Activated CD4-positive, alpha-beta T cell treated with anti-CD3 and anti-CD28 coated beads, Interleukin-2, amount 50 U/mL, for 48 hours (primary cell): ENCODE results near the gene MDK.
"Not testable (repeated sequence)": the region's sequence is repeated elsewhere in the genome, so short reads cannot be mapped to it uniquely, and the experiment has no call there.

Experiments
- DNase-seq, 2 experiments: peaks; one replicate each; pipeline ENCODE4 v3.0.0-alpha.2; 2020

The MDK gene

DNA sequence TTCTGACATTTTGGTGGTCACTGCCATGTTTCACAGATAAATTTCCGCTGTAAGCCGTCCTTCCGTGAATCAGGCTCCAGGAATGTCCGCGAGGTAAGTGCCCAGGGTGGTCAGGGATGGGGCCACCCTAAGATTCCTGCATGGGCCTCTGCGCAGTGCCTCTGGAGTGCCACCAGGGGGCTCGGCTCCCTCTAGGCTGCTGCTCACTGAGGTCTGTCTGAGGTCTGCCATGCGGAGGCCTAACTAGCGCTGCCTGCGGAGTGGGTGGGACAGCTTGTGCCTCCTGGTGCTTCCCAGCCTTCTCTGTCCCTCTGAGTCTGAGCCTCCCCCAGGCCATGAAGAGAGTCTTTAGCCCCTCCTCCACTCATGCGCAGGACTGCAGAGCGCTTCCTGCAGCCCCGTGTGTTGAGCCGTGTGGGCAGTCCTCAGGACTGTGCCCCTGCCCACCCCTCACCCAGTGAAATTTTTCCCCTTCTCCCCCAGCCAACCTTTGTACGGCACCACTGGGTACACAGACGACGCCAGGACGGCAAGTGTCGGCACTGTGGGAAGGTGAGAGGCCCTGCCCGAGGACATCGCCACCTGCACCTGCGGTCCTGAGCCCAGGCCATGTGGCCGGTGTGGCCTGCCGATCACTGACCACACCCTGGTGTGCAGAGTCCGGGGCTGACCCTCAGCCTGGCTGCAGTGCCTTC is 11.9 kb upstream of the MDK start:
- peak; percentile 61 to 71 for DNase-seq

DNA sequence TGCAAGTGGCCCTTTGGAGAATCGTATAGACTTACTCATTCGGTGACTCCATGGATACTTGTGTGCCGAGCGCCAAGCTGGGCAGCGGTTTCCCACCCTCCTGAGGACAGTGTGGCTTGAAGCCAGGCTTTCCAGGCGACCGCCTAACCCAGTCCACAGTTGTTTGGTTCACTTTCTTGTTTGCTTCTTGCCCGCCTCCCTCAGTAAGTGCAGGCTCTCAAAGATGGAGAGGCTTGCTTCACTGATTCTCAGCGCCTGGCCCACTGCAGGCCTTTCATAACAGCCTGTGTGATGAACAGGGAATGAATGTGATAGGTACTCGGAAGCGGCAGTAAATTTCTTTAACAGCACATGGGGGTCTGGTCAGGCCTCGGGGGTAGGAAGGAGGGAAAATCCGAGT is 11.2 kb upstream of the MDK start:
- DNase-seq, result no peak

DNA sequence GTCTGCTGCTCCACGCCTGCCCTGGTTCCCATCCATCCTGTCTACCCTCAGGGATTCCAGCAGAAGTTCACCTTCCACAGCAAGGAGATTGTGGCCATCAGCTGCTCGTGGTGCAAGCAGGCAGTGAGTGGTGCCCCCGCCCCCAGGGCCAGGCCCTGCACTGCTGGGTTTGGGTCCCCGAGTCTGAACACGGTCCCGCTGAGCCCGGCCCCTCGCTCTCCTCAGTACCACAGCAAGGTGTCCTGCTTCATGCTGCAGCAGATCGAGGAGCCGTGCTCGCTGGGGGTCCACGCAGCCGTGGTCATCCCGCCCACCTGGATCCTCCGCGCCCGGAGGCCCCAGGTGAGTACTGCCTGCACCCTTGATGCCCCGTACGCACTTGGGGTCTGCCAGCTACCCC is 10.2 kb upstream of the MDK start:
- DNase-seq, result not testable (repeated sequence)

DNA sequence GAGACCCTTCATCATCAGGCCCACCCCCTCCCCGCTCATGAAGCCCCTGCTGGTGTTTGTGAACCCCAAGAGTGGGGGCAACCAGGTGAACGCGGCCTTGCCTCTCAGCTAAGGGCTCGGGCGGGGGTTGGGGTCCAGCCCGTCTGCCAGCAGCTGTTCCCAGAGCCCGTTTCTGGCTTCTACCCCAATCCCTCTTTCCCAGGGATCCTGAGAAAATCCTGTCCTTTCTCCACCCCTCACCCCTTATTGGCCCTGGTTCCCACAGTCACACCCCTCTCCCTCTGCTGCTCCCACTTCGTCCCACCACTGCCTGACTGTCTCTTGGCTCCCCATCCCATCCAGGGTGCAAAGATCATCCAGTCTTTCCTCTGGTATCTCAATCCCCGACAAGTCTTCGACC is 9.4 kb upstream of the MDK start:
- no peak for DNase-seq

DNA sequence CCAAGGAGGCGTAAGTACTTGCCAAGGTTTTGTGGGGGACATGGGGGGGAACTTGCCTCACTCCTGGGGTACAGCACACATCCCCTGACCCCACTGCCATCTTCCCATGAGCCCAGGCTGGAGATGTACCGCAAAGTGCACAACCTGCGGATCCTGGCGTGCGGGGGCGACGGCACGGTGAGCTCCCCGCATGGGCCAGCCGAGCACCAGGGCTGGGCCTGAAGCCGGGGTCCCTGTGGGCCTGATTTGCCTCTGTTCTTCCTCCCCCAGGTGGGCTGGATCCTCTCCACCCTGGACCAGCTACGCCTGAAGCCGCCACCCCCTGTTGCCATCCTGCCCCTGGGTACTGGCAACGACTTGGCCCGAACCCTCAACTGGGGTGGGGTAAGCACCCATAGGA is 9.0 kb upstream of the MDK start:
- DNase-seq, result not testable (repeated sequence)

DNA sequence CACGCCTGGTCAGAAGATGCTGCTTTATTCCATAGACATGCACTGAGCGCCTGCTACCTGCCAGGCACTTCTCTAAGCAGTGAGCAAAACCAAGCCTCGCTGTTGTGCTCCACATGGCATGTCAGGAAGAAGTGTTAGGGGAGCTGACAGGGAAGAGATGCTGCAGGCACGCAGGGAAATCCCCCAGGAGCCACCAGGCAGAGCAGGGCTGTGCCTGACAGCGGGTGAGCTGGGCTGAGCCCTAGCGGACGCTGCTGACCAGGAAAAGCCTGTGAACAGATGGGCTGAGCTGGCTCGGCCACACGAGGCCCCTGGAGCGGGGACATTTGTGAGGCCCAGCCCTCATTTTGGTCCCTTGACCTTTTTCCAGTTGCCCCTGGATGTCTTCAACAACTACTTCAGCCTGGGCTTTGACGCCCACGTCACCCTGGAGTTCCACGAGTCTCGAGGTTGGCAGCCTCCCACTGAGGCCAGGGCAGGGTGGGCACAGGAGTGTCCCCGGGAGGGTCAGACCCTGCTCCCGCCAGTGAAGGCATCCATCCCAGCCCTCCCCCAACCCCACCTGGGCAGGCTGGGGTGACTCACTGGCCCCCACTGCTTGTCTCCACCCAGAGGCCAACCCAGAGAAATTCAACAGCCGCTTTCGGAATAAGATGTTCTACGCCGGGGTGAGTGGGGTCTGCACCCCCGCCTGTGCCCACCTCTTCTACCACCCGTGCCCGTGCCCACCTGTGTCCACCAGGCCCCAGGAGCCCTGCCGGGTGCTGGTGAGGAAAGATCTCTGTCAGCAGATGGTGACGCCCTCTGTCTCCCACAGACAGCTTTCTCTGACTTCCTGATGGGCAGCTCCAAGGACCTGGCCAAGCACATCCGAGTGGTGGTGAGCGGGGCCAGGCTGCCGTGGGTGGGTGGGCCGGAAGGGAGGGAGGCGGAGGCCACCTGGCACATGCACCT is 7.4 kb upstream of the MDK start:
- no peak for DNase-seq

DNA sequence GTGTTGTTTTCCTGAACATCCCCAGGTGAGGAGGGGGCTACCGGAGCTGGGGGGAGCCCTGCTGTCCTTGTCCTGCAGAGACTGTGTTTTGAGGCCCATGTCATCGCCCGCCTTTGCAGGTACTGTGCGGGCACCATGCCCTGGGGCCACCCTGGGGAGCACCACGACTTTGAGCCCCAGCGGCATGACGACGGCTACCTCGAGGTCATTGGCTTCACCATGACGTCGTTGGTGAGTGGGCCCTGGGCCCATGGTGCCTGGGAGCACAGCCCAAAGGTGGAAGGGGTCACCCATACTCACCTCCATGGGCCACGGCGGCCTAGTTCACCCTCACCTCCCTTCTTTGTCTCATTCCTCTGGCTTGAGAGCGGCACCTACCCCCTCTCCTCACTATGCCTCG is 6.7 kb upstream of the MDK start:
- DNase-seq, result no peak

DNA sequence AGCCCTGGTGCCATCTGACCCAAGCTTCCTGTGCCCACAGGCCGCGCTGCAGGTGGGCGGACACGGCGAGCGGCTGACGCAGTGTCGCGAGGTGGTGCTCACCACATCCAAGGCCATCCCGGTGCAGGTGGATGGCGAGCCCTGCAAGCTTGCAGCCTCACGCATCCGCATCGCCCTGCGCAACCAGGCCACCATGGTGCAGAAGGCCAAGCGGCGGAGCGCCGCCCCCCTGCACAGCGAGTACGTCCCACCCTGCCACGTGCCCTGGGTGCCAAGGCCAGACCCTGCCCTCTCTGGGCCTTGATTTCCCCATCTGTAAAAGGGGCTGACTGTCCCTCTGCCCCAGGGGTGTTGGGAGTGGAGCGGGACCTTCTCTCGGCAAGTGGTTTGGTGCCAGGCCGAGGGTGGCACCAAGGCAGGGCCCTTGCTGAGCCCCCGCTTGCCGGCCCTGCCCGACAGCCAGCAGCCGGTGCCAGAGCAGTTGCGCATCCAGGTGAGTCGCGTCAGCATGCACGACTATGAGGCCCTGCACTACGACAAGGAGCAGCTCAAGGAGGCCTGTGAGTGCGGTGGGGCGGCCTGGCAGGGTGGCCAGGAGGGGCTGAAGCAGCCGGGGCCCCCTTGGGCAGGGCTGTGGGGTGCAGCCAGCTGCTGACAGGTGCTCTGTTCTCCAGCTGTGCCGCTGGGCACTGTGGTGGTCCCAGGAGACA is 5.9 kb upstream of the MDK start:
- no peak for DNase-seq

DNA sequence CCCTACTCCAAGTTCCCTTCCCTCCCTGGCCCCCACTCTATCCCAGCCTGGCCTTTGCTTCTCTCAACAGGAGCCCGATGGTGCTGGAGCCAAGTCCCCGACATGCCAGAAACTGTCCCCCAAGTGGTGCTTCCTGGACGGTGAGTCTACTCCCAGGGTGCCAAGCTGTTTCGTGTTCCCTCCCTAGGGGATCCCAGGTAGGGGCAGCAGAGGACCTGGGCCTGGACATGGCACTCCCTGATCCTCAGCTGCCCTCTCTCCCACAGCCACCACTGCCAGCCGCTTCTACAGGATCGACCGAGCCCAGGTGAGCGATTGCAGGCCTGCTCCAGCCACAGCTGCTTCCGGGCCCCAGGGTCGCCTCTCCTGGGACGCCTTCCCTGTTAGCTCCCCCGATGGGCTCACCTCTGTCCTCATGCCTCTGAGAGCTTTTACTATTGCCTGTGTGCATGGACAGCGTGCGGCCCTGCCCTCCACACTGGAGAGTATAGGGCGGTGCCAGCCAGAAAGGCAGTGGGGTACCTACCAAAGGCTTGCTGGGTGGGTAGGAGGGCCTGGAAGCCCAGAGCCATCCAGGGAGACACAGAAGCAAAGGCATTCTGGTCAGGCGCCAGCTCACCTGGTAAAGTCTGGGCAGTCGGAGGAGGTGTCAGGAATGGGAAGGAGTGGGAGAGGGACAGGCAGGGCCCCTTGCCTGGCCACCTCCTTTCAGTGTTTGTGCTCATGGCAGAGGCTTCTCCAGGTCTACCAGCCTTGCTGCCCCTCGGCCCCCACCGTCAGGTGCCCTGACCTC is 5.0 kb upstream of the MDK start:
- DNase-seq, result no peak

DNA sequence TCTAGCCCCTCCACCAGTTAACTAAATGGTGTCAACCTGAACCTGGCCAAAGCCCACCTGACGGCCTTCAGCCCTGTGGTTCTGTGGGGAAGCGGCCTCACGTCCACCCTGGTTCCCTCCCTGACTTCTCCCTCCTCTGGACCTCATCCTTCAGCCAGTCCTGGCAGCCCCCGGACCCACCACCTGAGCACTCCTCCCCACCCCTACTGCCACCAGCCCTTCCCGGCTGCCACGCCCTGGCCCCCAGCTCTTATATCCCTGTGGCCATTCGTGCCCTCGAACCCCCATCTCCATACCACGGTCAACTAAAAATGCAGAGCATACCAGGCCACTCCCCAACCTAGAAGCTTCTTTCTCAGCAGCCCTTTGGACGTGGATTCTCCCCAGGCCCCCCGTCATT is 4.2 kb upstream of the MDK start:
- no peak for DNase-seq

DNA sequence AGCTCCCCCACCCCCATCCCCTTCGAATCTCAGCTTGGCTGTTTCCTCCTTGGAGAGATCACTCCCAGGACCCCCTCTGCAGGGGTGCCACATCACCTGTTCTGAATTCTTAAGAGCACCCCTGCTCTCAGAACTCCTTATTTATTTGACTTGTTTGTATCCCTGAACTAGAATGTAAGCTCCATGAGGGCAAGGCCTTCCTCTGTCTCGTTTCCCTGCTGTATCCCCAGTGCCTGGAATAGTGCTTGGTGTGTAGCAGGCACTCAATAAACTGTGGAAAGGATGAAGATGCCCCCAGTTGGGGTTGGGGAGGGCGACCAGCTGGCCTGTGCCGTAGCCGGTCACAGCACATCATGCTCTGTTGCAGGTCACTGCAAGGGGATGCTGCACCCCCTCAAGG is 3.6 kb upstream of the MDK start:
- DNase-seq, result no peak

DNA sequence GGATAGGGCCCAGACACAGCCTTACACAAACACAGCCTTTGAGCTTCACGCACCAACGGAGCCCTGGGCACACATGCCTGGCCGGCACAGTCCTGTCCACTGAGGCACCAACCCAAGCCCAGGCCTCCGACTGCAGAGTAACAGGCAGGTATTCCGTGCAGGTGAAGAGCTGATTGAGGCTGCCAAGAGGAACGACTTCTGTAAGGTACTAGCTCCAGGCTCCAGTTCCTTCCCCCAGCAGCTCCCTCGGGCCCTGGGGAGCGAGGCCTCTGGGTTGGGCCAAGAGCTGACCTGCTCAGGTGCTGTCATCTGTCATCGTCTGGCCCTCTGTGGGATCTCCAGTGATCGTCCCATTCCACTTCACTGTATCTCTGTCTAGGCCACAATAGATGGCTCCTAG is 3.2 kb upstream of the MDK start:
- no peak for DNase-seq

DNA sequence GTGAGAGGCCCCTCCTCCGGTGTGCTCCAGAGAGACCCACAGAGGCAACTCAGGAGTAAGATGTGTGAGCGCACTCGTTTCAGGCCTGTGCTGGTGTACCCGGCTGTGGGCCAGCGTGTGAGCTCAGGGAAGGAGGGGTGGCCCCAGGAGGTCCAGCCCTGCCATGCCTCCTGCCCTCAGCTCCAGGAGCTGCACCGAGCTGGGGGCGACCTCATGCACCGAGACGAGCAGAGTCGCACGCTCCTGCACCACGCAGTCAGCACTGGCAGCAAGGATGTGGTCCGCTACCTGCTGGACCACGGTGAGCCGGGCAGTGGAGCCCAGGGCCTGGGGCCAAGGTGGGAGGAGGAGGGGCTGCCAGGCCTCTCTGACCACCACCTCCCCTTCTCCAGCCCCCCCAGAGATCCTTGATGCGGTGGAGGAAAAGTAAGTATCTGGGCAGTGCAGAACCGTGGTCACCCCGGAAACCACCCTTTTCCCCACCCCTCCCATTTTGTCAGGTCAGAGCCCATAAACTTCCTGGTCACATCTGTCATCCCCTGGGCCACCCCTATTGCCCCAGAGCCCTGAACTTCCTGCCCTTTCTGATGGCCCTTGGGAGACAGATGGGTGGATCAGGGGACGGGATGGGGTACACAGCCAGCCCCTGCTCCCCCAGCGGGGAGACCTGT is 2.5 kb upstream of the MDK start:
- DNase-seq, result no peak

DNA sequence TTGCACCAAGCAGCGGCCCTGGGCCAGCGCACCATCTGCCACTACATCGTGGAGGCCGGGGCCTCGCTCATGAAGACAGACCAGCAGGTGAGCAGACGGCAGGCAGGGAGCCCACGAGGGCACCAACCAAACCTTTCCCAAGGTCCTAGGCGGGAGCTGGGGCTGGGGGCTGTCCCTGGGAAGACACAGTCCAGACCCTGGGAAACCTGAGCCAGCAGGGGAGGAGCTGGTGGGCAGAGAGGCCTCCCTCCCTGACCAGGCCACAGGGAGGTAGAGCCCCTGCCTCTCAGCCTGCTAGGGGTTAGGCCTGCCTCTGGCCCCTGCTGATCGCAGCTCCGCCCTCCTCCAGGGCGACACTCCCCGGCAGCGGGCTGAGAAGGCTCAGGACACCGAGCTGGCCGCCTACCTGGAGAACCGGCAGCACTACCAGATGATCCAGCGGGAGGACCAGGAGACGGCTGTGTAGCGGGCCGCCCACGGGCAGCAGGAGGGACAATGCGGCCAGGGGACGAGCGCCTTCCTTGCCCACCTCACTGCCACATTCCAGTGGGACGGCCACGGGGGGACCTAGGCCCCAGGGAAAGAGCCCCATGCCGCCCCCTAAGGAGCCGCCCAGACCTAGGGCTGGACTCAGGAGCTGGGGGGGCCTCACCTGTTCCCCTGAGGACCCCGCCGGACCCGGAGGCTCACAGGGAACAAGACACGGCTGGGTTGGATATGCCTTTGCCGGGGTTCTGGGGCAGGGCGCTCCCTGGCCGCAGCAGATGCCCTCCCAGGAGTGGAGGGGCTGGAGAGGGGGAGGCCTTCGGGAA is 1.8 kb upstream of the MDK start:
- not testable (repeated sequence) for DNase-seq

DNA sequence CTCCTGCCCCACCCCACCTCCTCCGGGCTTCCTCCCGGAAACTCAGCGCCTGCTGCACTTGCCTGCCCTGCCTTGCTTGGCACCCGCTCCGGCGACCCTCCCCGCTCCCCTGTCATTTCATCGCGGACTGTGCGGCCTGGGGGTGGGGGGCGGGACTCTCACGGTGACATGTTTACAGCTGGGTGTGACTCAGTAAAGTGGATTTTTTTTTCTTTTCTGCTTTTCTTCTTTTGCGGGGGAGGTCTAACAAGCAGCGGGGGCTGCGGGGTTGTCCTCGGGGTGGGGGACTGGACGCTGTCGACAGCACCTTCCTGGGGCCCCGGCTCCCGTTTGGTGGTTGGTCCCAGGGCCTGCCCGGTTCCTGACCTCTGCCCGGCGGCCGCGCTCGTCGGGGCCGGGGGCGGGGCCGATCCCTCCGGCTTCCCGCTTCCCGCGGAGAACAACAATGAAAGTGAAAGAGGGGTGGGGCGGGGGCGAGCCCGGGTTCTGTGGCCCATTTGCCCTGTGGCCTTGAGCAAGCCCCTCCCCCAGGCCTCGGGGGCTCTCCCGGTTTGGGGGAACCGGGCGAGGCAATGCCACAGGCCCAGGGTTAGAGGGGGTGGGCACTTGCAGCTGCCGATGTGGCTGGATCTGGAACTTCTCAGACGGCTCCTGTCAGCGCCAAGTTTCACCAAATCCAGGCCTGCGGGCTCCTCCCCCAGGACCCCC is 975 bp upstream of the MDK start:
- peak; percentile 78 to 85 for DNase-seq

DNA sequence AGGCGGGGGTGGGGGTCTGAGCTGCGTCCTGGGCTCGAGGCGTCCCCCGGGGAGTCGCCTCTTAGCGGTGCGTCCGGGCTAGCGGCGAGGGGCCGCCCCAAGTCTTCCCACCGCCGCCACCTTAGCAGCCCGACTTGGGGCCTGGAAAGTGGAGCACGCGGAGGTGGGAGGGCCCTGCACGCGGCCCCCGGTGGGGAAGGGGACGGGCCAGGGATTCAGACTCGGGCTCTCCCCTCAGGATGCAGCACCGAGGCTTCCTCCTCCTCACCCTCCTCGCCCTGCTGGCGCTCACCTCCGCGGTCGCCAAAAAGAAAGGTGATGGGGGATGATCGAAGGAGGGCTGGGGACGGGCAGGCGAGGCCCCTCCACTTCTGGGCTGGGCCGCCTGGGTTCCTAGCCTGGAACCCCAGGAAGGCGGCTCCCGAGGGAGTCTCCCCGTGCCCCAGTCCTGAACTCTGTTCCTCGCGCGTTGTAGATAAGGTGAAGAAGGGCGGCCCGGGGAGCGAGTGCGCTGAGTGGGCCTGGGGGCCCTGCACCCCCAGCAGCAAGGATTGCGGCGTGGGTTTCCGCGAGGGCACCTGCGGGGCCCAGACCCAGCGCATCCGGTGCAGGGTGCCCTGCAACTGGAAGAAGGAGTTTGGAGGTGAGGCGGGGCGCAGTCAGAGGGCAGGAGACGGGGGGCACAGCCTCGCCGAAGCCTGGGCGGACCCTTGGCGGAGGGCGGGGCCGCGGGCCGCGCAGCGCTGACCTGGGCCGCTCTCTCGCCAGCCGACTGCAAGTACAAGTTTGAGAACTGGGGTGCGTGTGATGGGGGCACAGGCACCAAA is 563 bp downstream of the MDK start:
- DNase-seq, result peak in 1 of 2 experiments; percentile 36

DNA sequence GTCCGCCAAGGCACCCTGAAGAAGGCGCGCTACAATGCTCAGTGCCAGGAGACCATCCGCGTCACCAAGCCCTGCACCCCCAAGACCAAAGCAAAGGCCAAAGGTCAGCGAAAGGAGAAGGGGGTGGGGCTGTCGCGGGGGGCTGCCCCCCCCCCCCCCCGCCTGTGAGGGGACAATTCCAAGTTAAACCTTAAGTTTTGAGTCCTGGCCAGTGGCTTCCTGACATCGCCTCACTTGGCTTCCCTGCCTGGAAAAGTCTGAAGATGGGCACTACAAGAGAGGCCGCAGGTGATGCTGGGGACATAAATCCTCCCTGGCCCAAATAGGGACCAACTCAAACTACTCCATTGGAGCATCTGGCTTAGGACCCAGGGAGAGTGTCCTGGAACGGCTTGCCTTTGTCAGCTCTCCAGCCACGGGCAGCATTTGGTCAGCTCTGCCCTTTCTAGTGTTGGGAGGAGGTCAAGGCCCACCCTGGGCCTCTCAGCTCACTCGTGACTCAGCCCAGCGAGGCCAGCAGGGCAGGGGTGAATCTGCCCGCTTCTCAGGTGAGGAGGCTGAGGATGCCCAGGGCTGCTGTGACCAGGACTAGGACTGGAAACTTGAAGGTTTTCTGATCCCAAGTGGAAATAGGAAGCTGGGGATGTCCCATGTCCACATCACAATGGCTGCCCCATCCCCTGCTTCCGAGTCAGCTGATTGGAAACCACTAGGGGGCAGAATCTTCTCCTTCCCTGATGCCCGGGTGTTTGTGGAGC is 1.4 kb downstream of the MDK start:
- no peak for DNase-seq

DNA sequence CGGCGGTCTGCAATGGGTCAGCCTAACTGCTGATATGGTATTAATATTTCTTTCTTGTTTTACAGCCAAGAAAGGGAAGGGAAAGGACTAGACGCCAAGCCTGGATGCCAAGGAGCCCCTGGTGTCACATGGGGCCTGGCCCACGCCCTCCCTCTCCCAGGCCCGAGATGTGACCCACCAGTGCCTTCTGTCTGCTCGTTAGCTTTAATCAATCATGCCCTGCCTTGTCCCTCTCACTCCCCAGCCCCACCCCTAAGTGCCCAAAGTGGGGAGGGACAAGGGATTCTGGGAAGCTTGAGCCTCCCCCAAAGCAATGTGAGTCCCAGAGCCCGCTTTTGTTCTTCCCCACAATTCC is 1.9 kb downstream of the MDK start:
- no peak for DNase-seq
